WERI-Rb-1 (cell line): ENCODE results near the gene TSKU.
"Not testable (repeated sequence)": the region's sequence is repeated elsewhere in the genome, so short reads cannot be mapped to it uniquely, and the experiment has no call there.

ENCODE experiments used
- DNase-seq: peaks from one replicate; pipeline ENCODE4 v3.0.0-alpha.2; 2020
- H3K27ac ChIP-seq: fragments of 250-450 bp; sonication (Bioruptor Pico); 2 replicates; pipeline ENCODE4 v1.5.1; 2020; ENCODE audit warnings: mild to moderate bottlenecking, moderate library complexity
- H3K27me3 ChIP-seq: fragments of 250-450 bp; sonication (Bioruptor Pico); 2 replicates; pipeline ENCODE4 v1.5.1; 2021; ENCODE audit warnings: mild to moderate bottlenecking, low read depth, moderate library complexity; ENCODE audit not compliant: insufficient read depth, severe bottlenecking
- H3K36me3 ChIP-seq: fragments of 250-450 bp; sonication (Bioruptor Pico); 2 replicates; pipeline ENCODE4 v1.5.1; 2020; ENCODE audit warnings: mild to moderate bottlenecking, moderate library complexity
- H3K4me3 ChIP-seq: 2 replicates; pipeline ENCODE4 v1.5.1; 2011; ENCODE audit warnings: low read depth, mild to moderate bottlenecking, control low read depth, low read length
- H3K9me3 ChIP-seq: fragments of 250-450 bp; sonication (Bioruptor Pico); 2 replicates; pipeline ENCODE4 v1.5.1; 2021; ENCODE audit warnings: mild to moderate bottlenecking, moderate library complexity; ENCODE audit not compliant: severe bottlenecking
- CTCF ChIP-seq: IDR thresholded peaks from 2 replicates; pipeline ENCODE4 v1.5.1; 2011; ENCODE audit warnings: low read depth, mild to moderate bottlenecking, control low read depth, inconsistent platforms, low read length

Gene TSKU

GRCh38 chr11:76783294-76783895 lies at the start of gene TSKU:
TSS of gene TSKU (plus strand) at chr11:76783356. CDS start at chr11:76795617, 12,261 bp downstream.
- H3K27ac ChIP-seq: peak within 1 kb of the TSS; percentile 100
- peak within 1 kb of the TSS; percentile 74 for H3K4me3 ChIP-seq
- no peak for TF ChIP-seq CTCF
- H3K9me3 ChIP-seq: no peaks in the 10 kb centered on the region
- peaks cover 5% of the 10 kb centered on the region for H3K36me3 ChIP-seq
- no peaks in the 10 kb centered on the region for H3K27me3 ChIP-seq
- DNase-seq: no peak

- TF ChIP-seq CTCF: peak; percentile 55; the same call in 1 of the 2 replicates
- H3K27me3 ChIP-seq, H3K36me3 ChIP-seq, H3K9me3 ChIP-seq, H3K27ac ChIP-seq, H3K4me3 ChIP-seq: not testable (repeated sequence)
- peak; percentile 67 for DNase-seq
Observed at GRCh38 chr11:76733906-76734305, 49.2 kb upstream of the TSKU start.

GRCh38 chr11:76734456-76735420 lies 48.4 kb upstream of the TSKU start:
- Histone ChIP-seq H3K36me3 (no peaks in the 10 kb centered on the region), H3K9me3 (no peaks in the 10 kb centered on the region), H3K27ac (no peak overlapping the region), H3K27me3 (no peaks in the 10 kb centered on the region), H3K4me3 (no peak overlapping the region)
- TF ChIP-seq CTCF: no peak
- no peak for DNase-seq

- Histone ChIP-seq H3K36me3 (no peaks in the 10 kb centered on the region), H3K27me3 (no peaks in the 10 kb centered on the region), H3K4me3 (no peak overlapping the region), H3K9me3 (no peaks in the 10 kb centered on the region), H3K27ac (no peak overlapping the region)
- no peak for DNase-seq
- TF ChIP-seq CTCF: no peak
Observed at GRCh38 chr11:76735841-76736240, 47.3 kb upstream of the TSKU start.

GRCh38 chr11:76736266-76736665 lies 46.9 kb upstream of the TSKU start:
- Histone ChIP-seq H3K36me3 (no peaks in the 10 kb centered on the region), H3K27me3 (no peaks in the 10 kb centered on the region), H3K9me3 (no peaks in the 10 kb centered on the region), H3K27ac (no peak overlapping the region), H3K4me3 (no peak overlapping the region)
- DNase-seq: no peak
- TF ChIP-seq CTCF: no peak
